ENCODE data around the gene ADISSP.

The ADISSP gene

GRCh38 chr20:3800878-3801260 is 33.3 kb upstream of the ADISSP start:
- Histone ChIP-seq H3K9me3 (replicated peaks in 1 of 11) (no peaks in the 10 kb centered on the region), H3K27me3 (no peaks in the 10 kb centered on the region), H3K4me1 (peaks cover 74 to 95% (median 90%) of the 10 kb centered on the region in 10 experiments), H3K36me3 (peaks cover 54 to 87% (median 73%) of the 10 kb centered on the region in 11 experiments), H3K4me3 (no peak overlapping the region), H3K27ac (peak overlapping the region in 2 of 11 experiments; percentile 27 to 55; a peak in 2 of 22 replicates), H3K9ac (0 out of 22 replicates have a peak overlapping the region, but pooled peaks of 1 of the 11 experiments have one; percentile 16), H3K4me2 (peak overlapping the region in 2 of 11 experiments; percentile 2 to 12; a peak in 2 of 22 replicates), H4K20me1 (peaks cover 0 to 24% (median 0%) of the 10 kb centered on the region in 11 experiments; a peak in 6 of 22 replicates)
- no peak for TF ChIP-seq Cebpa-rat (IDR thresholded peaks at IDR 0.05)

- H3K9me3 ChIP-seq (replicated peaks in 1 of 11): no peaks in the 10 kb centered on the region
- H3K9ac ChIP-seq: peak overlapping the region in 2 of 11 experiments; percentile 19 to 41; a peak in 2 of 22 replicates
- H3K4me3 ChIP-seq: no peak overlapping the region
- H3K27me3 ChIP-seq: no peaks in the 10 kb centered on the region
- H3K4me1 ChIP-seq: peaks cover 76 to 93% (median 87%) of the 10 kb centered on the region in 10 experiments
- H3K36me3 ChIP-seq: peaks cover 50 to 82% (median 68%) of the 10 kb centered on the region in 11 experiments
- no peak for TF ChIP-seq Cebpa-rat (IDR thresholded peaks at IDR 0.05)
- peaks cover 0 to 24% (median 0%) of the 10 kb centered on the region in 11 experiments; a peak in 6 of 22 replicates for H4K20me1 ChIP-seq
- H3K27ac ChIP-seq: peak overlapping the region in 2 of 11 experiments; percentile 27 to 55; a peak in 2 of 22 replicates
- peak overlapping the region in 5 of 11 experiments; percentile 89 to 99 (median 96); a peak in 5 of 22 replicates for H3K4me2 ChIP-seq
These were observed 32.8 kb upstream of the ADISSP start for GRCh38 chr20:3800256-3800877.

GRCh38 chr20:3798908-3799248 is 31.3 kb upstream of the ADISSP start:
- H3K27me3 ChIP-seq: no peaks in the 10 kb centered on the region
- H3K27ac ChIP-seq: peak overlapping the region in 3 of 11 experiments; percentile 0 to 12 (median 4); a peak in 2 of 22 replicates
- H3K4me1 ChIP-seq: peaks cover 71 to 89% (median 80%) of the 10 kb centered on the region in 10 experiments
- peak overlapping the region; percentile 89 to 100 (median 97) for H3K4me2 ChIP-seq
- H3K4me3 ChIP-seq: peak overlapping the region in 2 of 10 experiments; percentile 38 to 82; a peak in 1 of 20 replicates
- no peaks in the 10 kb centered on the region for H3K9me3 ChIP-seq (replicated peaks in 1 of 11)
- no peak for TF ChIP-seq Cebpa-rat (IDR thresholded peaks at IDR 0.05)
- H3K9ac ChIP-seq: peak overlapping the region in 7 of 11 experiments; percentile 8 to 83 (median 40); a peak in 7 of 22 replicates
- H4K20me1 ChIP-seq: peaks cover 0 to 24% (median 0%) of the 10 kb centered on the region in 11 experiments; a peak in 6 of 22 replicates
- peaks cover 38 to 67% (median 55%) of the 10 kb centered on the region in 11 experiments for H3K36me3 ChIP-seq

GRCh38 chr20:3798373-3798768 is 30.8 kb upstream of the ADISSP start:
- TF ChIP-seq Cebpa-rat (IDR thresholded peaks at IDR 0.05): no peak
- Histone ChIP-seq H3K27me3 (no peaks in the 10 kb centered on the region), H3K9me3 (replicated peaks in 1 of 11) (no peaks in the 10 kb centered on the region), H3K4me1 (peaks cover 66 to 84% (median 75%) of the 10 kb centered on the region in 10 experiments), H3K27ac (peak overlapping the region in 5 of 11 experiments; percentile 0 to 77 (median 12); a peak in 4 of 22 replicates), H4K20me1 (peaks cover 0 to 24% (median 0%) of the 10 kb centered on the region in 11 experiments; a peak in 6 of 22 replicates), H3K4me3 (peak overlapping the region in 4 of 10 experiments; percentile 73 to 90 (median 80); a peak in 7 of 20 replicates), H3K9ac (peak overlapping the region in 9 of 11 experiments; percentile 11 to 92 (median 82); a peak in 11 of 22 replicates), H3K4me2 (peak overlapping the region; percentile 89 to 100 (median 97)), H3K36me3 (peaks cover 33 to 62% (median 50%) of the 10 kb centered on the region in 11 experiments)

GRCh38 chr20:3797592-3798372 is 30.2 kb upstream of the ADISSP start:
- H3K4me1 ChIP-seq: peaks cover 60 to 78% (median 69%) of the 10 kb centered on the region in 10 experiments
- H3K4me3 ChIP-seq: peak overlapping the region; percentile 66 to 90 (median 78)
- peaks cover 0 to 24% (median 0%) of the 10 kb centered on the region in 11 experiments; a peak in 6 of 22 replicates for H4K20me1 ChIP-seq
- H3K27ac ChIP-seq: peak overlapping the region in 9 of 11 experiments; percentile 6 to 92 (median 81); a peak in 12 of 22 replicates
- H3K9ac ChIP-seq: peak overlapping the region; percentile 80 to 92 (median 86); a peak in 21 of 22 replicates
- no peaks in the 10 kb centered on the region for H3K27me3 ChIP-seq
- H3K36me3 ChIP-seq: peaks cover 27 to 56% (median 44%) of the 10 kb centered on the region in 11 experiments; a peak in 21 of 22 replicates
- TF ChIP-seq Cebpa-rat (IDR thresholded peaks at IDR 0.05): no peak
- peak overlapping the region; percentile 89 to 100 (median 97) for H3K4me2 ChIP-seq
- no peaks in the 10 kb centered on the region for H3K9me3 ChIP-seq (replicated peaks in 1 of 11)

GRCh38 chr20:3797226-3797545 is 29.6 kb upstream of the ADISSP start:
- peaks cover 54 to 72% (median 63%) of the 10 kb centered on the region in 10 experiments for H3K4me1 ChIP-seq
- no peaks in the 10 kb centered on the region for H3K27me3 ChIP-seq
- no peak for TF ChIP-seq Cebpa-rat (IDR thresholded peaks at IDR 0.05)
- peaks cover 21 to 50% (median 38%) of the 10 kb centered on the region in 11 experiments; a peak in 21 of 22 replicates for H3K36me3 ChIP-seq
- H3K9me3 ChIP-seq (replicated peaks in 1 of 11): no peaks in the 10 kb centered on the region
- H3K9ac ChIP-seq: peak overlapping the region; percentile 80 to 92 (median 86)
- peak overlapping the region; percentile 66 to 90 (median 78) for H3K4me3 ChIP-seq
- H3K27ac ChIP-seq: peak overlapping the region in 10 of 11 experiments; percentile 43 to 92 (median 84); a peak in 18 of 22 replicates
- peak overlapping the region; percentile 89 to 100 (median 97) for H3K4me2 ChIP-seq
- peaks cover 0 to 20% (median 0%) of the 10 kb centered on the region in 11 experiments; a peak in 6 of 22 replicates for H4K20me1 ChIP-seq

GRCh38 chr20:3796477-3797225 is 29.1 kb upstream of the ADISSP start:
- Histone ChIP-seq H3K27me3 (no peaks in the 10 kb centered on the region), H3K4me1 (peaks cover 49 to 66% (median 58%) of the 10 kb centered on the region in 10 experiments), H4K20me1 (peaks cover 0 to 15% (median 0%) of the 10 kb centered on the region in 11 experiments; a peak in 6 of 22 replicates), H3K27ac (peak overlapping the region in 10 of 11 experiments; percentile 43 to 92 (median 84); a peak in 19 of 22 replicates), H3K9ac (peak overlapping the region; percentile 80 to 92 (median 86)), H3K36me3 (peaks cover 16 to 45% (median 33%) of the 10 kb centered on the region in 11 experiments; a peak in 21 of 22 replicates), H3K9me3 (replicated peaks in 1 of 11) (no peaks in the 10 kb centered on the region), H3K4me2 (peak overlapping the region; percentile 89 to 100 (median 97)), H3K4me3 (peak overlapping the region; percentile 66 to 90 (median 78))
- no peak for TF ChIP-seq Cebpa-rat (IDR thresholded peaks at IDR 0.05)

Data from BLaER1 treated with 17β-estradiol and CSF1 and Interleukin-3, amounts not matched to agents 10 nM and 100 nM (cell line).